GM19455 (cell line): Measurements from ENCODE around the gene SEPTIN10.
"Not testable (repeated sequence)": the region's sequence is repeated elsewhere in the genome, so short reads cannot be mapped to it uniquely, and the experiment has no call there.

ENCODE experiments used
- ATAC-seq: cut with Tn5 transposase; IDR thresholded peaks from one replicate; pipeline ENCODE4 v1.9.1; 2021; ENCODE audit not compliant: unreplicated experiment

The SEPTIN10 gene

DNA sequence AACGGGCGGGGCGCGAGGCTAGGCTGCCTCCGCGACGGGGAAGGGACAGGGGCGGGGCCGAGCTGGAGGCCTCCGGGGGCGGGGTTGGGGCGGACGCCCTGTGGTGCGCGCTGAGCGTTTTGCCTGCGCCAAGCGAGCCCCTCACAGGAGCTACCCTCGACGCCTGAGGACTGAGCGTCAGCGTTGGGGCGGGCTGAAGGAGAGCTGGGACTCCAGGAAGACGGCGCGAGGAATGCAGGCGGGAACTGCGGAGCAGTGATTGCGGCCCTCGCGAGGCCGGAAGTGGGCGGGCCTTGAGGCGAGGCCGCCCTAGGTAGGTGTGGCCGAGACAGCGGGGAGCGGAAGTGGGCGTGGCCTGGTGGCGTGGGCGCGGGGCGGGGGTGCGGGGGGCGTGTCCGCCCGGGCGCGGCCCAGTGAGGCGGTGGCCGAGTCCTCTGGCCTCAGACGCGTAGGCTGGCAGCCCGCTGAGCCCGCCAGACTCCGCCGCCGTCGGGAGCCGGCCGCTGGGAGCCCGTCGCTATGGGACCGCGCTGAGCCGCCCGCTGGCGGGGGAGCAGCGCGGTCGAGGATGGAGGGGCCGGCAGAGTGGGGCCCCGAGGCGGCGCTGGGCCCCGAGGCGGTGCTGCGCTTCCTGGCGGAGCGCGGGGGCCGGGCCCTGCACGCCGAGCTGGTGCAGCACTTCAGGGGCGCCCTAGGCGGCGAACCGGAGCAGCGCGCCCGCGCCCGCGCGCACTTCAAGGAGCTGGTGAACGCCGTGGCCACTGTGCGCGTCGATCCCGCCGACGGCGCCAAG lies at the start of gene SEPTIN10, which contains the start of gene SOWAHC:
TSS of gene SEPTIN10 (minus strand) at position 45 of the 793 bp plus-strand sequence. CDS start 139 bp downstream, outside the sequence.
TSS of gene SOWAHC (plus strand) at position 443 of the 793 bp plus-strand sequence. CDS start at position 569, 126 bp downstream.
- ATAC-seq = peak; percentile 83

GRCh38 chr2:109662889-109663288 lies 49.1 kb upstream of the SEPTIN10 start:
- no peak for ATAC-seq

- no peak for ATAC-seq
Observed at GRCh38 chr2:109660046-109660860, 46.5 kb upstream of the SEPTIN10 start.

DNA sequence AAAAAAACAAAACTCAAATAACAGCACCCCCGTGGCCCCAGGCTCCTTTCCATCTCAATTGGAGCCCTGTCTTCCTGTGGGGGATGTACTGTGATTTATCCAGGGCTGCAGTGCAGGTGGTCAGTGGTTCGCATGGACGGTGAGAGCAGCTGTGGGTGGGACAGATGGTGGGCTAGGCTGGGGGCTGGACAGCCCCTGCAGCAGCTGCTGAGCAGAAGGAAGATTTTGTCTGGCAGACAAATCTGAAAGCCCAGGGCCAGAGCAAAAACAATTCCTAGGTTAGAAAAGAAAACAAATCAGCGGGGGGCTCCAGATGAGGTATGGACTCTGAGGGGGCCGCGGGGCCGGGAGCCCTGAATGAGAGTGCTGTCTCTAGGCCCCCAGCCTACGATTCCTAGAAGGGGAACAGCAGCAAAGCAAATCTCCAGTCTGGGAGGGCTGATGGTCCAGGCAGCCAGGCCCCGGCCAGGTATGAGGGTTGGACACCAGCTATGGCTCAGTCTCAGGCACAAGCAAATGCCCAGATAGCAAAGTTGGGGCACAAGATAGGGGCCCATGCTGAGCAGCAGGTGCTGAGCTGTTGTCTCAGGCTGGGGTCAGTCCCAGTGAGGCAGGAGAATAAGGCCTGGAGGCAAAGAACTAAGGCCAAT lies 45.8 kb upstream of the SEPTIN10 start:
- ATAC-seq = no peak

DNA sequence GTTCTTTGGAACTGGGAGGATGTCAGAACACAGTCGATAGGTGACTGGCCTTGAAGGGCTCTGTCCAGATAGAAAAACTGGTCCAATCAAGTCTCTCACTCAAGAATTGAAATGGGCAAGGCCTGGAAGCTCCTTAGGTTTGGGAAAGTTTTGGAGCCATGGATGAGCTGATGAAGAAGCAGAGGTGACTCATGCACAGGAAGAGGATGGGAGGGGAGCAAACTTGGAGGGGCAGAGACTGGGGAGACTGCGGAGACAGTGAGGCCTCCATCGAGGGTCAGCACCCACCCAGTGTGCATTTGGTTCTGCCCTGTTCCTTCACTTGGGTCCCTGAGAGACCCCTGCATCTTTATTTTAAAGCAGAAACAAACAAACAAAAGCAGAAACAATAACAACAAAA lies 41.5 kb upstream of the SEPTIN10 start:
- ATAC-seq = no peak

- no peak for ATAC-seq
Observed at GRCh38 chr2:109654326-109655050, 40.7 kb upstream of the SEPTIN10 start.

GRCh38 chr2:109649736-109650695 lies 36.2 kb upstream of the SEPTIN10 start:
- ATAC-seq = no peak

GRCh38 chr2:109648041-109648527 lies 34.3 kb upstream of the SEPTIN10 start:
- ATAC-seq = no peak

GRCh38 chr2:109647636-109648035 lies 33.9 kb upstream of the SEPTIN10 start:
- no peak for ATAC-seq

DNA sequence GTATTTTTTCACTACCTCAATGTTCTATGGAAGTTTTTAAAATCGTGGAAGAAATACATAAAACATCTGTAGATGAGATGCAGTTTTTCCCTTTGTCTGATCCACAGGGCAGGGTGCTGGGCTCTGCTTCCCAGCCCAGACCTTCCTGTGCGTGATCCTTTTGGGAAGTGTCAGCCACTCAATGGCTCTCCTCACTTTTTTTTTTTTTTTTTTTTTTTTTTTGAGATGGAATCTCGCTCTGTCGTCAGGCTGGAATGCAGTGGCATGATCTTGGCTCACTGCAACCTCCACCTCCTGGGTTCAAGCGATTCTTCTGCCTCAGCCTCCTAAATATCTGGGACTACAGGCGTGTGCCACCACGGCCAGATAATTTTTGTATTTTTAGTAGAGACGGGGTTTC lies 33.2 kb upstream of the SEPTIN10 start:
- no peak for ATAC-seq

- ATAC-seq = no peak
Observed at GRCh38 chr2:109645412-109646184, 31.8 kb upstream of the SEPTIN10 start.

GRCh38 chr2:109644571-109645275 lies 31.0 kb upstream of the SEPTIN10 start:
- ATAC-seq = no peak

DNA sequence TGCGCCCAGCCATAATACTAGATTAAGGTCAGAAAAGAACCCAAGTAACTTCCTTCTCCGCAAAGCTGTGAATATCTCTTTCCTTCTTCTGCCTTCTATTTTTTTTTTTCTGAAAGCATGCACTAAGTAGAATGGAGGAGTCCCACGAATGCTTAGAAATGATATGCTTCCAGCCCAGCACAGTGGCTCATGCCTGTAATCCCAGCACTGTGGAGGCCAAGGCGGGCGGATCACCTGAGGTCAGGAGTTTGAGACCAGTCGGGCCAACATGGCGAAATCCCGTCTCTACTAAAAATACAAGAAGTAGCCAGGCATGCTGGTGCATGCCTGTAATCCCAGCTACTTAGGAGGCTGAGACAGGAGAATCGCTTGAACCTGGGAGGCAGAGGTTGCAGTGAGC lies 26.2 kb upstream of the SEPTIN10 start:
- ATAC-seq = not testable (repeated sequence)

DNA sequence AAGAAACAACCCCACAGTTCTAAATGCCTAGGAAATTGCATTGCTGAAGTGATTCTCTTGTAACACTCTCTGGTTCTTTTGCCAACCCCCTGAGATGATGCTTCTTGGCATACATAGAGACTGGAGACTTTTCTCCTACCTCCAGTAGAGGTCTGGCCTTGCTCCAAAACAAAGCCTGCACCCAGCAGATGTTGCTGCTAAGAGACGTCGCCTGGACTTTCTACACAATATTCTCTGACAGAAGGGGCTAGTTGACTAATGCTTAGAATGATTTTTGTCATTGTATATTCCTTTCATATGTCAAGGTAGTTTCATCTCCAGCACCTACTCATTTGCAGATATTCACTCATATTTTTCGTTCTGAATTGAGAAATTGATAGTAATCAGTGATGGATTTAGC lies 25.0 kb upstream of the SEPTIN10 start:
- ATAC-seq = no peak

GRCh38 chr2:109637749-109638570 lies 24.2 kb upstream of the SEPTIN10 start:
- peak; percentile 79 for ATAC-seq

GRCh38 chr2:109636317-109636716 lies 22.6 kb upstream of the SEPTIN10 start:
- ATAC-seq = no peak
